SU-DHL-6 (cell line): ENCODE results near the gene SNX10.
"Not testable (repeated sequence)": the region's sequence is repeated elsewhere in the genome, so short reads cannot be mapped to it uniquely, and the experiment has no call there.

Source experiments
- H2AFZ ChIP-seq: fragments of 200-600 bp; sonication (generic); 2 replicates; pipeline ENCODE4 v1.6.1; 2014; ENCODE audit warnings: low read depth, mild to moderate bottlenecking, moderate library complexity, mixed read lengths, antibody characterized with exemption, low read length; ENCODE audit not compliant: severe bottlenecking
- H3F3A ChIP-seq: fragments of 200-600 bp; shearing (Covaris generic); 2 replicates; pipeline ENCODE4 v1.6.0; 2016; ENCODE audit warnings: antibody characterized with exemption, mild to moderate bottlenecking; ENCODE audit not compliant: insufficient read depth
- H3K27ac ChIP-seq: fragments of 200-600 bp; sonication (generic); 2 replicates; pipeline ENCODE4 v1.5.1; 2016; ENCODE audit warnings: low read depth, mild to moderate bottlenecking, low read length, moderate library complexity, mixed read lengths
- H3K27me3 ChIP-seq: fragments of 200-600 bp; sonication (generic), shearing (Covaris generic); 2 replicates; pipeline ENCODE4 v1.6.0; 2014; ENCODE audit warnings: mild to moderate bottlenecking, low read length
- H3K36me3 ChIP-seq: fragments of 200-600 bp; sonication (generic); 2 replicates; pipeline ENCODE4 v1.6.1; 2014; ENCODE audit warnings: mild to moderate bottlenecking, low read length, mixed read lengths
- H3K4me2 ChIP-seq: fragments of 300-600, 200-600 bp; shearing (Covaris generic), sonication (generic); 2 replicates; pipeline ENCODE4 v1.6.0; 2014; ENCODE audit warnings: low read length, low read depth, mild to moderate bottlenecking; ENCODE audit not compliant: poor library complexity, severe bottlenecking
- H3K4me3 ChIP-seq: fragments of 200-600 bp; sonication (generic); 2 replicates; pipeline ENCODE4 v1.5.1; 2014; ENCODE audit warnings: antibody characterized with exemption, low read length, mild to moderate bottlenecking, mixed read lengths; ENCODE audit not compliant: insufficient read depth, poor library complexity, severe bottlenecking
- H3K79me2 ChIP-seq: fragments of 200-600 bp; sonication (generic); 2 replicates; pipeline ENCODE4 v1.6.1; 2014; ENCODE audit warnings: mild to moderate bottlenecking, low read length, moderate library complexity; ENCODE audit not compliant: insufficient read depth
- H3K9ac ChIP-seq: fragments of 200-600 bp; sonication (generic); 2 replicates; pipeline ENCODE4 v1.7.0; 2014; ENCODE audit warnings: mild to moderate bottlenecking, low read length
- H3K9me2 ChIP-seq: fragments of 200-600 bp; sonication (generic); replicated peaks from 2 replicates; pipeline ENCODE4 v1.6.1; 2014; ENCODE audit warnings: low read length; ENCODE audit not compliant: insufficient read depth
- H3K9me3 ChIP-seq: fragments of 200-600 bp; sonication (generic); 2 replicates; pipeline ENCODE4 v1.6.1; 2014; ENCODE audit warnings: low read length, mixed read lengths; ENCODE audit not compliant: insufficient read depth
- H4K20me1 ChIP-seq: fragments of 200-600 bp; sonication (generic); 2 replicates; pipeline ENCODE4 v1.6.1; 2014; ENCODE audit warnings: low read depth, mild to moderate bottlenecking, antibody characterized with exemption, low read length, moderate library complexity, mixed read lengths
- EZH2phosphoT487 ChIP-seq: fragments of 200-600 bp; sonication (generic), shearing (Covaris generic); conservative IDR thresholded peaks from 2 replicates; pipeline ENCODE4 v1.6.1; 2018; ENCODE audit warnings: mild to moderate bottlenecking, antibody characterized with exemption, low read length, moderate library complexity, mixed read lengths
- TF ChIP-seq, protein P1 (sequence below): fragments of 200-600 bp; sonication (generic); IDR thresholded peaks from one replicate; pipeline ENCODE4 v1.5.1; 2017; ENCODE audit warnings: antibody characterized with exemption, mild to moderate bottlenecking, low read length, moderate library complexity; ENCODE audit not compliant: insufficient read depth, poor library complexity, severe bottlenecking

SNX10 gene, protein sequence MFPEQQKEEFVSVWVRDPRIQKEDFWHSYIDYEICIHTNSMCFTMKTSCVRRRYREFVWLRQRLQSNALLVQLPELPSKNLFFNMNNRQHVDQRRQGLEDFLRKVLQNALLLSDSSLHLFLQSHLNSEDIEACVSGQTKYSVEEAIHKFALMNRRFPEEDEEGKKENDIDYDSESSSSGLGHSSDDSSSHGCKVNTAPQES

DNA sequence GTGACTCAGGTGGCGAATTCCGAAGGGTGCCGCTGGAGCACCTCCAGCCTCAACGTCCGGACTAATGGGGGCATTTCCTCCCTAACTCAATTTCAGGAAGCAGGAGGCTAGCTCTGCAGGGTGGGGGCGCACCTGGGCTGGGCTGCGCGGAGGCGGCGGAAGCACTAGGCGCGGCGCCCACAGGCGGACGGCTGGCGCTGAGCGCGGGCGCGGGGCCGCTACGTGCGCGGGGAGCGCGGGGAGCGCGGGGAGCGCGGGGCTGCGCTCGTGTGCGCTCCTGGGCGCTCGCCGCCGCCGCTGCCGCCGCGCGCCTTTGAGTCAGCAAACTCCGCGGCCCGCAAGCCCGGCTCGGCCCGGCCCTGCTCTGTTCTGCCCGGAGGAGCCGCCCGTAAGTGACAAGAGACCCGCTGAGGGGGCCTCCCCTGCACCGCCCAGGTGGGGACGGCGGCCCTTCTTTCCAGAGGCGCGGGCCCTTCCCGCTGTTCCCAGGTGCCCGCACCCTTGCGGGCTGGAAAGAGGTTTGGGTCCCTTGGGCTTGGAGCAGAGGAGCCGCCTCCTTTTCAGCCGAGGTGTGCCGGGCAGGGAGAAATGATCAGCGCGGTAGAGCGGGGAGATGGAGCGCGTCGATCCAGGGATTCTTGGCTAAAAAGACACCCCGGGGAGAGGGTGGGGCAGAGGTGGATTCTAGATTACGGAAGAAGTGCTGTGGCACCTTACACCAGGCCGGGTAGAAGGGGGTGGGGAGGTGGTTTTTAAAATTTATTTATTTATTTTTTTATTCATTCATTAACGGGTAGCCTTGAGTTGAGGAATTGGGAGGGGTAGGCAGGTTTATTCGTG, at the start of gene SNX10:
TSS of gene SNX10 (plus strand) at position 164 of the 840 bp plus-strand sequence. CDS start 54,581 bp downstream, outside the sequence.
- peak within 1 kb of the TSS; percentile 97 for H3K27ac ChIP-seq
- peak within 1 kb of the TSS; percentile 83 for H2AFZ ChIP-seq
- H3K9me2 ChIP-seq: no peaks in the 10 kb centered on the region
- H4K20me1 ChIP-seq: no peaks in the 10 kb centered on the region
- H3K4me2 ChIP-seq: peak within 1 kb of the TSS; percentile 96
- no peaks in the 10 kb centered on the region for H3K27me3 ChIP-seq
- peak within 1 kb of the TSS; percentile 98 for H3K9ac ChIP-seq
- H3K4me3 ChIP-seq: peak within 1 kb of the TSS; percentile 99
- H3K9me3 ChIP-seq: no peaks in the 10 kb centered on the region
- TF ChIP-seq, protein P1, sequence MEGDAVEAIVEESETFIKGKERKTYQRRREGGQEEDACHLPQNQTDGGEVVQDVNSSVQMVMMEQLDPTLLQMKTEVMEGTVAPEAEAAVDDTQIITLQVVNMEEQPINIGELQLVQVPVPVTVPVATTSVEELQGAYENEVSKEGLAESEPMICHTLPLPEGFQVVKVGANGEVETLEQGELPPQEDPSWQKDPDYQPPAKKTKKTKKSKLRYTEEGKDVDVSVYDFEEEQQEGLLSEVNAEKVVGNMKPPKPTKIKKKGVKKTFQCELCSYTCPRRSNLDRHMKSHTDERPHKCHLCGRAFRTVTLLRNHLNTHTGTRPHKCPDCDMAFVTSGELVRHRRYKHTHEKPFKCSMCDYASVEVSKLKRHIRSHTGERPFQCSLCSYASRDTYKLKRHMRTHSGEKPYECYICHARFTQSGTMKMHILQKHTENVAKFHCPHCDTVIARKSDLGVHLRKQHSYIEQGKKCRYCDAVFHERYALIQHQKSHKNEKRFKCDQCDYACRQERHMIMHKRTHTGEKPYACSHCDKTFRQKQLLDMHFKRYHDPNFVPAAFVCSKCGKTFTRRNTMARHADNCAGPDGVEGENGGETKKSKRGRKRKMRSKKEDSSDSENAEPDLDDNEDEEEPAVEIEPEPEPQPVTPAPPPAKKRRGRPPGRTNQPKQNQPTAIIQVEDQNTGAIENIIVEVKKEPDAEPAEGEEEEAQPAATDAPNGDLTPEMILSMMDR: peak; percentile 74
- no peak for TF ChIP-seq EZH2phosphoT487
- H3K36me3 ChIP-seq: peaks cover 6% of the 10 kb centered on the region
- peaks cover 49% of the 10 kb centered on the region for H3K79me2 ChIP-seq
- peaks cover 32% of the 10 kb centered on the region for H3F3A ChIP-seq

DNA sequence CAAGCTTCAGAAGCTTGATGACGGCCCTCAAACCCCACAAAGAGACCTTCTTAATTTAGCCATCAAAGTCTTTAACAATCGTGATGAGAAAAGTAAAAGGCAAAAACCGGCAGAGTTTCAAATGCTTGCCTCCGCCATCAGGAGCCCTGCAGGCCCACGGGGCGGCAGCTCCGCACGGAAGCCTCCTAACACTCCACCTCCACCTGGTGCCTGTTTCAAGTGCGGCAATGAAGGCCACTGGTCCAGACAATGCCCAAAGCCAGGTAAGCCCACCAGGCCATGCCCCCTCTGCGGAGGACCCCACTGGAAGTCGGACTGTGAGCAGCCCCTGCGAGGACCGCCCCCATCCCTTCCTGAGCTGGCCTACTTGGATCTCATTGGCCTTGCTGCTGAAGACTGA, 46.5 kb upstream of the SNX10 start:
- Histone ChIP-seq H3K36me3 (no peaks in the 10 kb centered on the region), H3K27ac (no peak overlapping the region), H3K9me2 (no peaks in the 10 kb centered on the region), H3K79me2 (no peaks in the 10 kb centered on the region), H3K4me3 (no peak overlapping the region), H3K9ac (no peak overlapping the region), H3K27me3 (no peaks in the 10 kb centered on the region), H2AFZ (no peak overlapping the region), H3F3A (no peaks in the 10 kb centered on the region), H4K20me1 (no peaks in the 10 kb centered on the region), H3K4me2 (no peak overlapping the region), H3K9me3 (no peaks in the 10 kb centered on the region)
- no peak for TF ChIP-seq EZH2phosphoT487

DNA sequence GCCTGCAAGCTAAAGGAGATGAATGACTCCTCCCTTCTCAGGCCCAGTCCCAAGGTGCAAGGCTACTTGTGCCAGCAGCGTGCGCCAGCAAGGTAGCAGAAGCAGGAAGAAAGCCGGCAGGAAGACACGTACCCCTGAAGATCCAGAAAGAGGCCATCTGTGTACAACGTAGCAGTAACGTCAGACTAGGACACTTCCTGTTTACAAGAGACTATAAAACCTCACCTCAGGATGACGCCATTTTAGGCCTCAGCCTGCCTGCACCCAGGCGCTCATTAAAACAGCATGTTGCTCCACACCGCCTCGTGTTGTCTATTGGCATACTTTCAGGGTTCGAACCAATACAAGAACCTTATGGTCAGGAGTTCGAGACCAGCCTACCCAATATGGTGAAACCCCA, 41.4 kb upstream of the SNX10 start:
- no peaks in the 10 kb centered on the region for H3F3A ChIP-seq
- no peak overlapping the region for H3K27ac ChIP-seq
- no peak overlapping the region for H3K9ac ChIP-seq
- no peaks in the 10 kb centered on the region for H3K27me3 ChIP-seq
- H3K9me3 ChIP-seq: no peaks in the 10 kb centered on the region
- no peaks in the 10 kb centered on the region for H3K36me3 ChIP-seq
- no peaks in the 10 kb centered on the region for H3K9me2 ChIP-seq
- no peaks in the 10 kb centered on the region for H4K20me1 ChIP-seq
- no peak overlapping the region for H3K4me3 ChIP-seq
- no peak overlapping the region for H3K4me2 ChIP-seq
- peak overlapping the region; percentile 71 for H2AFZ ChIP-seq
- H3K79me2 ChIP-seq: no peaks in the 10 kb centered on the region
- TF ChIP-seq, protein P1: no peak
- TF ChIP-seq EZH2phosphoT487: no peak

DNA sequence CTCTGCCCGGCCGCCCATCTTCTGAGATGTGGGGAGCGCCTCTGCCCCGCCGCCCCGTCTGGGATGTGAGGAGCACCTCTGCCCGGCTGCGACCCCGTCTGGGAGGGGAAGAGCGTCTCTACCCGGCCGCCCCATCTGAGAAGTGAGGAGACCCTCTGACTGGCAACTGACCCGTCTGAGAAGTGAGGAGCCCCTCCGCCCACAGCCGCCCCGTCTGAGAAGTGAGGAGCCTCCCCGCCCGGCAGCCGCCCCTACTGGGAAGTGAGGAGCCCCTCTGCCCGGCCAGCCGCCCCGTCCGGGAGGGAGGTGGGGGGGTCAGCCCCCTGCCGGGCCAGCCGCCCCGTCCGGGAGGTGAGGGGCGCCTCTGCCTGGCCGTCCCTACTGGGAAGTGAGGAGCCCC, 29.8 kb upstream of the SNX10 start:
- H3K27me3 ChIP-seq, H3K27ac ChIP-seq, H3K9me3 ChIP-seq, H3K79me2 ChIP-seq, H3K9me2 ChIP-seq, H3K4me3 ChIP-seq, H3K4me2 ChIP-seq, H3F3A ChIP-seq, H4K20me1 ChIP-seq, H3K36me3 ChIP-seq, H2AFZ ChIP-seq, H3K9ac ChIP-seq: not testable (repeated sequence)
